Heart right ventricle (tissue), 16 donors: ENCODE measurements around the gene GRSF1. TPM values are rescaled to one million over a fixed set of nuclear protein-coding genes. Genes with fewer than 3 reads are reported as not detected.

Experiments
- ATAC-seq, 8 donors: fragments of 200-7000 bp; cut with Tn5 transposase; one replicate each; pipeline ENCODE4 v1.9.1; 2020; ENCODE audit warnings: mild to moderate bottlenecking in 8 of 8, moderate library complexity in 8 of 8, moderate number of reproducible peaks in 1 of 8
- DNase-seq, 2 donors: peaks; one replicate each; pipeline ENCODE4 v3.0.0-alpha.2; 2020
- H3K27ac ChIP-seq, 10 donors: fragments of 200-600 bp; sonication (generic) in 2 of 10; one replicate each; pipeline versions ENCODE4 v1.5.0 to v1.8.0; 2020 to 2022; ENCODE audit warnings: mild to moderate bottlenecking in 3 of 10
- H3K27me3 ChIP-seq, 7 donors: fragments of 200-600 bp; one replicate each; pipeline ENCODE4 v1.8.0; 2021 to 2022; ENCODE audit warnings: mild to moderate bottlenecking in 2 of 7
- H3K36me3 ChIP-seq, 9 donors: fragments of 200-600 bp; sonication (generic) in 1 of 9; one replicate each; pipeline versions ENCODE4 v1.5.0 to v1.8.0; 2020 to 2022; ENCODE audit warnings: mild to moderate bottlenecking in 2 of 9
- H3K4me1 ChIP-seq, 9 donors: fragments of 200-600 bp; sonication (generic) in 1 of 9; one replicate each; pipeline versions ENCODE4 v1.5.0 to v1.8.0; 2020 to 2022; ENCODE audit warnings: mild to moderate bottlenecking in 4 of 9
- H3K4me3 ChIP-seq, 10 donors: fragments of 200-600 bp; sonication (generic) in 2 of 10; one replicate each; pipeline versions ENCODE4 v1.5.0 to v1.8.0; 2020 to 2022; ENCODE audit warnings: mild to moderate bottlenecking in 7 of 10, moderate library complexity in 2 of 10
- H3K9me3 ChIP-seq, 11 donors: fragments of 200-600 bp in 10 of 11; sonication (generic) in 2 of 11; one replicate each; pipeline versions ENCODE4 v1.5.0 to v1.8.0; 2013 to 2022; ENCODE audit warnings: mild to moderate bottlenecking in 2 of 11, control low read depth in 1 of 11, moderate library complexity in 1 of 11
- WGBS, 2 donors: extraction: QIAGEN DNeasy Blood & Tissue Kit; methylation state at CpG; one replicate each; pipeline ENCODE4 v1.1.7; 2013; ENCODE audit warnings: inconsistent platforms in 1 of 2; 5-methylcytosine and 5-hydroxymethylcytosine counted together
- intact Hi-C, 10 donors: fragments of 100-400 bp; cut with DNase I; formaldehyde crosslinking; loops; one replicate each; pipeline versions ENCODE4 v1.11.1 to v1.14.2; 2022
- long read RNA-seq, 3 donors: library from polyadenylated mRNA; unstranded; transcript quantifications; one replicate each; pipeline ENCODE4 v2.0.0, GENCODE V29; 2020 to 2021
- polyA plus RNA-seq, 2 donors: library from polyadenylated mRNA; stranded (reverse); fragments of 200-250 nt; gene quantifications; one replicate each; pipeline ENCODE4 v1.2.3, GENCODE V29; 2013
- total RNA-seq, 10 donors: library from RNA; stranded (reverse); fragmentation: NEBNext Ultra II Directional in 3 of 10; extraction: Animal tissue kit (Norgen Biotek cat#: 25700) in 3 of 10; gene quantifications; one replicate each; pipeline versions ENCODE4 v1.2.1 to v1.2.4, GENCODE V29; 2021 to 2023
- TF ChIP-seq, protein P1 (sequence below), 9 donors: fragments of 200-600 bp; sonication (generic) in 2 of 9; IDR thresholded peaks; one replicate each; pipeline versions ENCODE4 v1.5.0 to v1.8.0; 2021 to 2022; ENCODE audit warnings: antibody characterized with exemption in 9 of 9, mild to moderate bottlenecking in 5 of 9, moderate library complexity in 1 of 9
- donor health status: Arrhythmogenic right ventricular cardiomyopathy.
- donor health status: ischemic (EF 13 %, LVEDD 7.1; RV severe dilation, severe dysfunction).
- donor health status: healthy with polysubstance abuse.
- donor health status: DM: no; HTN: yes; CAD: no.
- donor health status: DM: no; HTN: no; CAD: no.
- donor health status: ischemic (EF 25% LVEDD 6.9; RV normal size, moderate dysfunction).
- donor health status: ischemic (EF 25% LVEDD 5.7; RV mildly dilated, moderate dysfunction).
- donor health status: healthy.
- donor health status: DM: yes; HTN: yes; CAD: no.
- donor health status: Ischemic cardiomyopathy.
- donor health status: ischemic (EF 35%, LVEDD 5.7; RV mildly dilated, moderate dysfunction).
- donor health status: nonischemic (EF 11% LVEDD 7.7; RV severe dilation, severe dysfunction).
- donor health status: DM: yes; HTN: yes; CAD: no.
- donor health status: PGD.
- donor health status: ischemic (EF 29% LVEDD 5.4; RV normal size, mild dysfunction).
- donor health status: nonischemic (EF 23%, LVEDD 6.1; RV moderate dilation, normal function).

The GRSF1 gene
- total RNA-seq (100 to 1,000 TPM in 7 of 10 donors, 10 to 100 TPM in 3; 85.1 to 131 (median 101) TPM), polyA plus RNA-seq (10 to 100 TPM; 33.7 to 54.7 TPM)
- long read RNA-seq, donor 1, full-length matches to known transcripts: 202 of 216 reads
- long read RNA-seq, donor 1, partial matches to known transcripts: 1 of 216 reads
- long read RNA-seq, donor 1, other reads (novel, unspliced or antisense): 13 of 216 reads
- long read RNA-seq, donor 2, full-length matches to known transcripts: 290 of 321 reads
- long read RNA-seq, donor 2, partial matches to known transcripts: 7 of 321 reads
- long read RNA-seq, donor 2, other reads (novel, unspliced or antisense): 24 of 321 reads
- long read RNA-seq, donor 3, full-length matches to known transcripts: 538 of 590 reads
- long read RNA-seq, donor 3, partial matches to known transcripts: 16 of 590 reads
- long read RNA-seq, donor 3, other reads (novel, unspliced or antisense): 36 of 590 reads

GRCh38 chr4:70839589-70840093 lies at the start of gene GRSF1:
Gene GRSF1, minus strand, starts transcription at chr4:70839890. Its CDS starts 63 bp downstream, at chr4:70839827.
- Histone ChIP-seq H3K9me3 (no peaks in the 10 kb centered on the region), H3K4me1 (peaks cover 3 to 32% (median 27%) of the 10 kb centered on the region in 9 donors), H3K27me3 (no peaks in the 10 kb centered on the region), H3K4me3 (peak within 1 kb of the TSS; percentile 59 to 95 (median 88)), H3K36me3 (peaks cover 0 to 16% (median 11%) of the 10 kb centered on the region in 9 donors), H3K27ac (peak within 1 kb of the TSS; percentile 81 to 99 (median 96))
- intact Hi-C loops: loop anchor here in 9 of 10 donors (2.0 to 10.0 kb wide), 11 partner anchors 55 to 155 kb away; partner anchors contain the start of genes DCK (in 9 of the 9), MOB1B (in 5 of the 9) and UTP3 (in 2 of the 9)
- DNase-seq (peak; percentile 94 to 96), ATAC-seq (peak; percentile 96 to 98 (median 97))
- TF ChIP-seq, protein P1, sequence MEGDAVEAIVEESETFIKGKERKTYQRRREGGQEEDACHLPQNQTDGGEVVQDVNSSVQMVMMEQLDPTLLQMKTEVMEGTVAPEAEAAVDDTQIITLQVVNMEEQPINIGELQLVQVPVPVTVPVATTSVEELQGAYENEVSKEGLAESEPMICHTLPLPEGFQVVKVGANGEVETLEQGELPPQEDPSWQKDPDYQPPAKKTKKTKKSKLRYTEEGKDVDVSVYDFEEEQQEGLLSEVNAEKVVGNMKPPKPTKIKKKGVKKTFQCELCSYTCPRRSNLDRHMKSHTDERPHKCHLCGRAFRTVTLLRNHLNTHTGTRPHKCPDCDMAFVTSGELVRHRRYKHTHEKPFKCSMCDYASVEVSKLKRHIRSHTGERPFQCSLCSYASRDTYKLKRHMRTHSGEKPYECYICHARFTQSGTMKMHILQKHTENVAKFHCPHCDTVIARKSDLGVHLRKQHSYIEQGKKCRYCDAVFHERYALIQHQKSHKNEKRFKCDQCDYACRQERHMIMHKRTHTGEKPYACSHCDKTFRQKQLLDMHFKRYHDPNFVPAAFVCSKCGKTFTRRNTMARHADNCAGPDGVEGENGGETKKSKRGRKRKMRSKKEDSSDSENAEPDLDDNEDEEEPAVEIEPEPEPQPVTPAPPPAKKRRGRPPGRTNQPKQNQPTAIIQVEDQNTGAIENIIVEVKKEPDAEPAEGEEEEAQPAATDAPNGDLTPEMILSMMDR (IDR thresholded peaks at IDR 0.05): peak in 5 of 9 donors; percentile 17 to 48 (median 36)
- 1% methylated on average over 46 to 49 of the region's 51 CpGs for WGBS, 2 donors

- 56 to 62% methylated on average over 6 of the region's 6 CpGs for WGBS, 2 donors
- intact Hi-C loops: no loop called here
- Histone ChIP-seq H3K4me3 (no peak overlapping the region), H3K9me3 (peaks cover 0 to 10% (median 0%) of the 10 kb centered on the region in 11 donors), H3K36me3 (no peaks in the 10 kb centered on the region), H3K27me3 (no peaks in the 10 kb centered on the region), H3K4me1 (no peaks in the 10 kb centered on the region), H3K27ac (no peak overlapping the region)
- no peak for ATAC-seq
- DNase-seq: no peak
- TF ChIP-seq, protein P1 (IDR thresholded peaks at IDR 0.05): peak in 2 of 9 donors; percentile 17 to 31
Measured at GRCh38 chr4:70885174-70885573, 45.5 kb upstream of the GRSF1 start.

DNA sequence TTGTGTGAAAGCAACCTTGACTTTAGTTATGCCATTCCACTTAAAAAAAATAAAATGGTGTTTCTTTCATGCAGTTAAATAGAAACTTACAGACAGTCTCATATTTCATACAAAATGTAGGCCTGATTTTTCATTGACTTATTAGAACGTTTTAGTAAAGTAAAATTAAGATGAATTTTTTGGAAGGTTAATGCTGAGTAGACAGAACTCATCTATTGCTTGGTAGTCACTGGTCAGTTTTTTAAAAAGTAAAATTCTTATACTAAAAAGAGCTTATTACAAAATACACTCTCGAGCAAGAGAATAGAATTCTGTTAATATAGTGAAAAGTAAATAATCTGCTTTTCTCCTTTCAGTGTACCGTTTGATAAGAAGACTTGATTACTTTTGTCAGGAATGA lies 41.0 kb upstream of the GRSF1 start:
- no peak overlapping the region for H3K27ac ChIP-seq
- H3K36me3 ChIP-seq: no peaks in the 10 kb centered on the region
- H3K27me3 ChIP-seq: no peaks in the 10 kb centered on the region
- H3K9me3 ChIP-seq: peaks cover 0 to 10% (median 0%) of the 10 kb centered on the region in 11 donors
- no peak overlapping the region for H3K4me3 ChIP-seq
- ATAC-seq: no peak
- no peaks in the 10 kb centered on the region for H3K4me1 ChIP-seq
- TF ChIP-seq, protein P1 (IDR thresholded peaks at IDR 0.05): no peak
- WGBS, 2 donors: 79 to 80% methylated on average over 3 of the region's 3 CpGs
- no peak for DNase-seq
- intact Hi-C loops: no loop called here

GRCh38 chr4:70877556-70877955 lies 37.9 kb upstream of the GRSF1 start:
- TF ChIP-seq, protein P1 (IDR thresholded peaks at IDR 0.05): no peak
- H3K4me1 ChIP-seq: no peaks in the 10 kb centered on the region
- no peaks in the 10 kb centered on the region for H3K36me3 ChIP-seq
- 72 to 76% methylated on average over 3 of the region's 3 CpGs for WGBS, 2 donors
- ATAC-seq: no peak
- H3K27me3 ChIP-seq: no peaks in the 10 kb centered on the region
- H3K27ac ChIP-seq: no peak overlapping the region
- no peak overlapping the region for H3K4me3 ChIP-seq
- peaks cover 0 to under 1% (median 0%) of the 10 kb centered on the region in 11 donors for H3K9me3 ChIP-seq
- no peak for DNase-seq
- intact Hi-C loops: no loop called here
